HFFc6 (cell line): Measurements from ENCODE around the gene MTG1. TPM values are rescaled to one million over a fixed set of nuclear protein-coding genes. Genes with fewer than 3 reads are reported as not detected.

Experiments used
- DNase-seq: peaks from one replicate; pipeline ENCODE4 v3.0.0-alpha.2; 2018
- H3K27ac Mint-ChIP-seq: 2 replicates; pipeline ENCODE4 v1.8.0; 2020; ENCODE audit warnings: mild to moderate bottlenecking, mixed read lengths
- H3K27me3 Mint-ChIP-seq: 2 replicates; pipeline ENCODE4 v1.8.0; 2021; ENCODE audit warnings: mild to moderate bottlenecking, moderate library complexity, mixed read lengths; ENCODE audit not compliant: insufficient read depth
- H3K36me3 Mint-ChIP-seq: 2 replicates; pipeline ENCODE4 v1.8.0; 2021; ENCODE audit warnings: low read depth, mixed read lengths
- H3K4me1 Mint-ChIP-seq: 2 replicates; pipeline ENCODE4 v1.8.0; 2020; ENCODE audit warnings: low read depth, mixed read lengths
- H3K4me3 Mint-ChIP-seq: 2 replicates; pipeline ENCODE4 v1.8.0; 2020; ENCODE audit warnings: mild to moderate bottlenecking, moderate library complexity, mixed read lengths
- H3K9me3 Mint-ChIP-seq: 2 replicates; pipeline ENCODE4 v1.8.0; 2020; ENCODE audit warnings: mild to moderate bottlenecking, mixed read lengths
- CTCF ChIP-seq: fragments of 200-600 bp; sonication (generic); IDR thresholded peaks from 2 replicates; pipeline ENCODE4 v1.5.0; 2021; ENCODE audit warnings: antibody characterized with exemption, mild to moderate bottlenecking
- long read RNA-seq: library from polyadenylated mRNA; unstranded; transcript quantifications from one replicate; pipeline ENCODE4 v2.0.0, GENCODE V29; 2019
- total RNA-seq, 6 experiments: library from RNA; stranded (reverse); fragmentation: NEBNext Ultra II Directional; extraction: Animal tissue kit (Norgen Biotek cat#: 25700); gene quantifications; 2 replicates in 1 of 6; 3 replicates in 5 of 6; pipeline ENCODE4 v1.2.3, GENCODE V29; 2021

MTG1 gene
- 10 to 100 TPM; 23.7 to 33.0 (median 26.6) TPM for total RNA-seq
- long read RNA-seq, transcript MTG1-201 (11 exons, 1,560 nt), result major isoform, 60 of 76 reads
- long read RNA-seq, partial matches to known transcripts, result 5 of 76 reads
- long read RNA-seq, other reads (novel, unspliced or antisense), result 5 of 76 reads

GRCh38 chr10:133394064-133394663 is at the start of gene MTG1:
Gene MTG1 (plus strand): TSS chr10:133394157. CDS start chr10:133394221, 64 bp downstream.
- Mint-ChIP-seq H3K4me3 (peak within 1 kb of the TSS; percentile 96), H3K27ac (peak within 1 kb of the TSS; percentile 93), H3K9me3 (no peaks in the 10 kb centered on the region), H3K27me3 (no peaks in the 10 kb centered on the region), H3K4me1 (peaks cover 23% of the 10 kb centered on the region), H3K36me3 (peaks cover 28% of the 10 kb centered on the region)
- peak; percentile 85 for DNase-seq
- peak; percentile 43; the same call in 1 of the 2 replicates for TF ChIP-seq CTCF

- no peak for TF ChIP-seq CTCF
- H3K27ac Mint-ChIP-seq, result no peak overlapping the region
- H3K9me3 Mint-ChIP-seq, result no peaks in the 10 kb centered on the region
Observed at GRCh38 chr10:133344236-133344635, 49.7 kb upstream of the MTG1 start.

GRCh38 chr10:133346413-133346812 is 47.5 kb upstream of the MTG1 start:
- DNase-seq, result no peak
- Mint-ChIP-seq H3K4me3 (no peak overlapping the region), H3K27me3 (peaks cover 14% of the 10 kb centered on the region), H3K9me3 (no peaks in the 10 kb centered on the region), H3K36me3 (no peaks in the 10 kb centered on the region), H3K4me1 (no peaks in the 10 kb centered on the region), H3K27ac (no peak overlapping the region)
- TF ChIP-seq CTCF, result no peak

More at GRCh38 chr10:133344236-133344635, 49.7 kb upstream of the MTG1 start:
- H3K4me3 Mint-ChIP-seq, result no peak overlapping the region
- H3K4me1 Mint-ChIP-seq, result no peaks in the 10 kb centered on the region
- no peak for DNase-seq
- no peaks in the 10 kb centered on the region for H3K36me3 Mint-ChIP-seq
- H3K27me3 Mint-ChIP-seq, result peaks cover 25% of the 10 kb centered on the region

GRCh38 chr10:133347710-133348517 is 46.0 kb upstream of the MTG1 start:
- Mint-ChIP-seq H3K9me3 (no peaks in the 10 kb centered on the region), H3K27me3 (peaks cover 14% of the 10 kb centered on the region), H3K27ac (no peak overlapping the region), H3K36me3 (no peaks in the 10 kb centered on the region), H3K4me3 (no peak overlapping the region), H3K4me1 (no peaks in the 10 kb centered on the region)
- no peak for TF ChIP-seq CTCF
- no peak for DNase-seq

GRCh38 chr10:133349160-133349568 is 44.8 kb upstream of the MTG1 start:
- no peak for TF ChIP-seq CTCF
- H3K27me3 Mint-ChIP-seq, result peaks cover 14% of the 10 kb centered on the region
- DNase-seq, result no peak
- H3K4me3 Mint-ChIP-seq, result no peak overlapping the region
- no peaks in the 10 kb centered on the region for H3K9me3 Mint-ChIP-seq
- no peaks in the 10 kb centered on the region for H3K4me1 Mint-ChIP-seq
- H3K36me3 Mint-ChIP-seq, result no peaks in the 10 kb centered on the region
- no peak overlapping the region for H3K27ac Mint-ChIP-seq
